Mammary epithelial cell (primary cell): ENCODE measurements around the gene FMNL1.

Experiments
- EZH2 ChIP-seq: IDR thresholded peaks from 2 replicates; pipeline ENCODE4 v1.6.1; 2012; ENCODE audit warnings: low read length, inconsistent platforms, borderline replicate concordance
- TF ChIP-seq, protein P1 (sequence below), 2 donors: IDR thresholded peaks in 1 of 2; conservative IDR thresholded peaks in 1 of 2; 2 replicates each; pipeline ENCODE4 v1.5.1; 2011 to 2012; ENCODE audit warnings: inconsistent platforms in 2 of 2, low read length in 2 of 2, mild to moderate bottlenecking in 2 of 2, control low read depth in 1 of 2, low read depth in 1 of 2; ENCODE audit not compliant: insufficient read depth in 1 of 2; ENCODE audit errors: extremely low read depth in 1 of 2

DNA sequence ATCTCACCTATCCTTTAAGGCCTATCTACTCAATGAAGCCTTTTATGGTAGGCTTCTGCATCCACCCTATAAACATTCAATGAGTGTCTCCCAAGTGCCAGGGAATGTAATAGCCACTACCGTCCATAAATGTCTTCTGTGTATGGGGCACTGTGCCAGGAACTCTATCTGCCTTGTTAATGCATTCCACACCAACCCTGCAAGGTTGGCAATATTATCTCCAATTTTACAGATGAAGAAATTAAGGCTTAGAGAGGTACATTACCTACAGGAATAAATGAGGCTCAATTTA lies 75.1 kb downstream of the FMNL1 start:
- no peak for TF ChIP-seq EZH2
- TF ChIP-seq, protein P1, sequence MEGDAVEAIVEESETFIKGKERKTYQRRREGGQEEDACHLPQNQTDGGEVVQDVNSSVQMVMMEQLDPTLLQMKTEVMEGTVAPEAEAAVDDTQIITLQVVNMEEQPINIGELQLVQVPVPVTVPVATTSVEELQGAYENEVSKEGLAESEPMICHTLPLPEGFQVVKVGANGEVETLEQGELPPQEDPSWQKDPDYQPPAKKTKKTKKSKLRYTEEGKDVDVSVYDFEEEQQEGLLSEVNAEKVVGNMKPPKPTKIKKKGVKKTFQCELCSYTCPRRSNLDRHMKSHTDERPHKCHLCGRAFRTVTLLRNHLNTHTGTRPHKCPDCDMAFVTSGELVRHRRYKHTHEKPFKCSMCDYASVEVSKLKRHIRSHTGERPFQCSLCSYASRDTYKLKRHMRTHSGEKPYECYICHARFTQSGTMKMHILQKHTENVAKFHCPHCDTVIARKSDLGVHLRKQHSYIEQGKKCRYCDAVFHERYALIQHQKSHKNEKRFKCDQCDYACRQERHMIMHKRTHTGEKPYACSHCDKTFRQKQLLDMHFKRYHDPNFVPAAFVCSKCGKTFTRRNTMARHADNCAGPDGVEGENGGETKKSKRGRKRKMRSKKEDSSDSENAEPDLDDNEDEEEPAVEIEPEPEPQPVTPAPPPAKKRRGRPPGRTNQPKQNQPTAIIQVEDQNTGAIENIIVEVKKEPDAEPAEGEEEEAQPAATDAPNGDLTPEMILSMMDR (conservative IDR thresholded peaks at IDR 0.05 in 1 of 2, IDR thresholded peaks at IDR 0.05 in 1 of 2; ENCODE audit: extremely low read depth in 1 of 2, insufficient read depth in 1 of 2, low read depth in 1 of 2, low read length in 2 of 2): no peak
